ENCODE results near the gene POMGNT1.
A peak's percentile ranks its signal among the peaks of the same experiment; 100 is the strongest.
"Not testable (repeated sequence)": the region's sequence is repeated elsewhere in the genome, so short reads cannot be mapped to it uniquely, and the experiment has no call there.

POMGNT1 gene

GRCh38 chr1:46197964-46198811 is at the start of gene POMGNT1:
TSS of gene POMGNT1 (minus strand) at chr1:46198434. CDS start at chr1:46197821, 613 bp downstream.
- DNase-seq: peak; percentile 24

GRCh38 chr1:46247436-46248121 is 49.3 kb upstream of the POMGNT1 start, which contains the start of gene RAD54L:
TSS of gene RAD54L (plus strand) at chr1:46247763. CDS start at chr1:46248406, 643 bp downstream.
- peak; percentile 93 for DNase-seq

- peak; percentile 4 for DNase-seq
These were observed 48.6 kb upstream of the POMGNT1 start for GRCh38 chr1:46246548-46247435.

- not testable (repeated sequence) for DNase-seq
These were observed 47.9 kb upstream of the POMGNT1 start for GRCh38 chr1:46246136-46246535.

- DNase-seq: no peak
These were observed 46.6 kb upstream of the POMGNT1 start for GRCh38 chr1:46244656-46245371.

GRCh38 chr1:46243831-46244230 is 45.6 kb upstream of the POMGNT1 start:
- not testable (repeated sequence) for DNase-seq

- no peak for DNase-seq
These were observed 44.7 kb upstream of the POMGNT1 start for GRCh38 chr1:46242918-46243317.

- not testable (repeated sequence) for DNase-seq
These were observed 43.5 kb upstream of the POMGNT1 start for GRCh38 chr1:46241733-46242132.

GRCh38 chr1:46238865-46239264 is 40.6 kb upstream of the POMGNT1 start:
- DNase-seq: not testable (repeated sequence)

- no peak for DNase-seq
These were observed 38.6 kb upstream of the POMGNT1 start for GRCh38 chr1:46236882-46237281.

GRCh38 chr1:46231231-46231630 is 33.0 kb upstream of the POMGNT1 start:
- DNase-seq: not testable (repeated sequence)

- no peak for DNase-seq
These were observed 26.7 kb upstream of the POMGNT1 start for GRCh38 chr1:46224966-46225365.

- peak; percentile 39 for DNase-seq
These were observed 25.3 kb upstream of the POMGNT1 start for GRCh38 chr1:46223472-46223943.

- DNase-seq: not testable (repeated sequence)
These were observed 24.8 kb upstream of the POMGNT1 start for GRCh38 chr1:46223055-46223454.

- no peak for DNase-seq
These were observed 23.5 kb upstream of the POMGNT1 start for GRCh38 chr1:46221749-46222148.

- DNase-seq: no peak
These were observed 22.6 kb upstream of the POMGNT1 start for GRCh38 chr1:46220808-46221207.

GRCh38 chr1:46219551-46220520 is 21.6 kb upstream of the POMGNT1 start:
- peak; percentile 10 for DNase-seq

GRCh38 chr1:46218443-46218842 is 20.2 kb upstream of the POMGNT1 start:
- DNase-seq: no peak

- DNase-seq: no peak
These were observed 17.3 kb upstream of the POMGNT1 start for GRCh38 chr1:46215504-46215903.

- DNase-seq: no peak
These were observed 12.8 kb upstream of the POMGNT1 start for GRCh38 chr1:46211051-46211450.

GRCh38 chr1:46210561-46210960 is 12.3 kb upstream of the POMGNT1 start:
- no peak for DNase-seq
